Endothelial cell of umbilical vein (primary cell): Measurements from ENCODE around the gene VAC14. TPM values are rescaled to one million over a fixed set of nuclear protein-coding genes. Genes with fewer than 3 reads are reported as not detected.

ENCODE experiments used
- BruUV-seq: library from RNA; stranded (reverse); fragments of 400-500 nt; replicated peaks from 2 replicates; lab custom pipeline; 2021; lab: Mats Ljungman, UMichigan
- CTCF ChIA-PET: fragments of 300-600, 350-600 bp; sonication (Branson Sonifier 250); formaldehyde crosslinking; loops from one replicate; lab custom pipeline; 2021; ENCODE audit warnings: antibody characterized with exemption, inconsistent platforms; lab: Charles Lee
- POLR2A ChIA-PET: fragments of 300-600, 350-600 bp; sonication (Branson Sonifier 250); formaldehyde crosslinking; loops from one replicate; lab custom pipeline; 2021; ENCODE audit warnings: antibody characterized with exemption, inconsistent platforms; lab: Charles Lee
- DNase-seq: peaks from one replicate; pipeline ENCODE4 v3.0.0-alpha.2; 2011; ENCODE audit warnings: low read depth, low spot score
- FAIRE-seq: peaks from 2 replicates; lab custom pipeline; 2011; peaks lifted over from hg19 to GRCh38; lab: Jason Lieb, UNC
- H2AFZ ChIP-seq: 2 replicates; pipeline ENCODE4 v1.6.0; 2012; ENCODE audit warnings: low read depth, low read length, control low read depth, inconsistent platforms
- H3K27ac ChIP-seq: 2 replicates; pipeline ENCODE4 v1.5.1; 2011; ENCODE audit warnings: low read depth, mild to moderate bottlenecking, control low read depth, low read length, moderate library complexity; ENCODE audit not compliant: insufficient read depth
- H3K27me3 ChIP-seq, 2 experiments: 2 replicates each; pipeline versions ENCODE4 v1.6.0 to v1.6.1; 2011; ENCODE audit warnings: low read length in 2 of 2, mixed read lengths in 1 of 2; ENCODE audit not compliant: control insufficient read depth in 2 of 2, insufficient read depth in 2 of 2
- H3K36me3 ChIP-seq, 2 experiments: 2 replicates in 1 of 2; 3 replicates in 1 of 2; pipeline ENCODE4 v1.5.1; 2011; ENCODE audit warnings: low read length in 2 of 2, mild to moderate bottlenecking in 1 of 2, moderate library complexity in 1 of 2; ENCODE audit not compliant: control insufficient read depth in 2 of 2, insufficient read depth in 2 of 2; ENCODE audit errors: extremely low read depth in 1 of 2
- H3K4me1 ChIP-seq: 3 replicates; pipeline ENCODE4 v1.5.1; 2011; ENCODE audit warnings: mild to moderate bottlenecking, low read length; ENCODE audit not compliant: control insufficient read depth, insufficient read depth; ENCODE audit errors: extremely low read depth
- H3K4me2 ChIP-seq: 2 replicates; pipeline ENCODE4 v1.6.1; 2011; ENCODE audit warnings: low read length, control low read depth, mixed read lengths; ENCODE audit not compliant: insufficient read depth
- H3K4me3 ChIP-seq, 3 experiments: fragments of 200-600 bp in 1 of 3; sonication (generic), shearing (Covaris generic) in 1 of 3; replicated peaks in 1 of 3; 2 replicates each; pipeline ENCODE4 v1.5.1; 2011 to 2016; ENCODE audit warnings: control low read depth in 3 of 3, low read length in 3 of 3, mild to moderate bottlenecking in 2 of 3, inconsistent platforms in 1 of 3, low read depth in 1 of 3, moderate library complexity in 1 of 3; ENCODE audit not compliant: insufficient read depth in 1 of 3
- H3K79me2 ChIP-seq: 2 replicates; pipeline ENCODE4 v1.6.0; 2012; ENCODE audit warnings: low read length, inconsistent platforms; ENCODE audit not compliant: control insufficient read depth, insufficient read depth
- H3K9ac ChIP-seq: replicated peaks from 2 replicates; pipeline ENCODE3; 2011; ENCODE audit warnings: low read length, control low read depth; ENCODE audit not compliant: insufficient read depth; ENCODE audit errors: extremely low read depth
- H3K9me1 ChIP-seq: replicated peaks from 3 replicates; pipeline ENCODE4 v1.6.0; 2011; ENCODE audit warnings: mild to moderate bottlenecking, low read length; ENCODE audit not compliant: control insufficient read depth, insufficient read depth; ENCODE audit errors: extremely low read depth
- H3K9me3 ChIP-seq: replicated peaks from 2 replicates; pipeline ENCODE4 v1.5.1; 2012; ENCODE audit warnings: low read length, inconsistent platforms; ENCODE audit not compliant: control insufficient read depth, insufficient read depth
- H4K20me1 ChIP-seq: replicated peaks from 2 replicates; pipeline ENCODE3; 2011; ENCODE audit warnings: mild to moderate bottlenecking, low read length; ENCODE audit not compliant: control insufficient read depth, insufficient read depth; ENCODE audit errors: extremely low read depth
- CTCF ChIP-seq, 2 donors: IDR thresholded peaks; 1 replicate in 1 of 2; 2 replicates in 1 of 2; pipeline ENCODE4 v1.5.1; 2011; ENCODE audit warnings: low read length in 2 of 2, mild to moderate bottlenecking in 2 of 2, moderate library complexity in 2 of 2, control low read depth in 1 of 2, inconsistent platforms in 1 of 2, low read depth in 1 of 2; ENCODE audit not compliant: insufficient read depth in 1 of 2; ENCODE audit errors: extremely low read depth in 1 of 2
- EZH2 ChIP-seq: IDR thresholded peaks from 2 replicates; pipeline ENCODE4 v1.6.1; 2012; ENCODE audit warnings: borderline replicate concordance, low read depth, mild to moderate bottlenecking, moderate library complexity, low read length, inconsistent platforms; ENCODE audit not compliant: severe bottlenecking
- FOS ChIP-seq: IDR thresholded peaks from 2 replicates; pipeline ENCODE4 v1.6.1; 2011; ENCODE audit warnings: mild to moderate bottlenecking, low read length, moderate library complexity, borderline replicate concordance; ENCODE audit not compliant: insufficient read depth
- GATA2 ChIP-seq: IDR thresholded peaks from 2 replicates; pipeline ENCODE4 v1.7.0; 2011; ENCODE audit warnings: low read depth, mild to moderate bottlenecking, moderate library complexity, mixed read lengths, low read length; ENCODE audit not compliant: insufficient read length, insufficient read depth
- JUN ChIP-seq: IDR thresholded peaks from 2 replicates; pipeline ENCODE4 v1.6.1; 2011; ENCODE audit warnings: borderline replicate concordance, low read depth; ENCODE audit not compliant: insufficient read length, insufficient read depth
- MAX ChIP-seq: IDR thresholded peaks from 2 replicates; pipeline ENCODE4 v1.6.1; 2011; ENCODE audit not compliant: insufficient read depth, insufficient read length
- MYC ChIP-seq: IDR thresholded peaks from one replicate; pipeline ENCODE4 v1.6.1; 2011; ENCODE audit warnings: mild to moderate bottlenecking, low read depth, low read length
- POLR2A ChIP-seq: IDR thresholded peaks from 2 replicates; pipeline ENCODE4 v1.6.1; 2012; ENCODE audit warnings: low read depth, mild to moderate bottlenecking, control low read depth, low read length
- POLR2AphosphoS5 ChIP-seq: IDR thresholded peaks from 2 replicates; pipeline ENCODE4 v1.6.1; 2012; ENCODE audit warnings: low read depth, mild to moderate bottlenecking, control low read depth, low read length, moderate library complexity; ENCODE audit not compliant: insufficient read depth
- dilution Hi-C: fragments of 300-500 bp; cut with MboI; formaldehyde crosslinking; loops from one replicate; pipeline ENCODE4 v1.15.0; 2019; ENCODE audit warnings: low sequenced_read_pairs; ENCODE audit not compliant: extremely low pct_ligation_motif_present
- intact Hi-C: fragments of 100-400 bp; cut with micrococcal nuclease; formaldehyde crosslinking; loops from one replicate; pipeline ENCODE4 v1.10.0; 2022
- polyA plus RNA-seq, 4 experiments: library from polyadenylated mRNA; depleted of rRNA in 3 of 4; stranded (reverse) in 3 of 4; unstranded in 1 of 4; fragments of >200 nt; gene quantifications; 2 replicates each; pipeline versions ENCODE4 v1.2.1 to v1.2.3, GENCODE V29; 2011 to 2012; ENCODE audit warnings: missing spikeins in 1 of 4
- total RNA-seq: library from RNA; stranded (reverse); gene quantifications from 2 replicates; pipeline ENCODE4 v1.2.3, GENCODE V29; 2021

Gene VAC14
- total and polyA plus RNA-seq, 2 donors (not counting 3 experiments of a cell fraction or from before 2014, with no cell fraction given), result 37.6 to 57.9 TPM

- ChIA-PET POLR2A (interaction anchor here (1.1 kb wide), 1 partner anchor 118 kb away, joined by 4 read pairs; no protein-coding TSS in a partner anchor), CTCF (interaction anchor here (0.7 to 5.8 kb wide), 32 partner anchors 9 to 365 kb away, joined by 3 to 175 read pairs (median 6); no protein-coding TSS in a partner anchor)
- TF ChIP-seq POLR2A, result no peak
- H3K4me2 ChIP-seq, result no peak overlapping the region
- H3K9me3 ChIP-seq, result no peaks in the 10 kb centered on the region
- no peaks in the 10 kb centered on the region for H3K27me3 ChIP-seq
- H3K36me3 ChIP-seq, result no peaks in the 10 kb centered on the region
- H3K4me1 ChIP-seq, result no peaks in the 10 kb centered on the region
- FAIRE-seq (no peak), DNase-seq (no peak)
- BruUV-seq, result no TSS peak
- no peaks in the 10 kb centered on the region for H3K79me2 ChIP-seq
- no peak overlapping the region for H3K9ac ChIP-seq
- no peak overlapping the region for H2AFZ ChIP-seq
- intact Hi-C loops (loop anchor here (1.0 to 5.0 kb wide), 8 partner anchors 31 to 322 kb away; no protein-coding TSS in a partner anchor), dilution Hi-C loops (loop anchor here (25.0 kb wide), 1 partner anchor 116 kb away; no protein-coding TSS in a partner anchor)
- H3K4me3 ChIP-seq, result no peak overlapping the region
- H3K9me1 ChIP-seq, result no peaks in the 10 kb centered on the region
- no peak overlapping the region for H3K27ac ChIP-seq
- no peaks in the 10 kb centered on the region for H4K20me1 ChIP-seq
Observed at GRCh38 chr16:70653406-70653805, 147.6 kb downstream of the VAC14 start.

DNA sequence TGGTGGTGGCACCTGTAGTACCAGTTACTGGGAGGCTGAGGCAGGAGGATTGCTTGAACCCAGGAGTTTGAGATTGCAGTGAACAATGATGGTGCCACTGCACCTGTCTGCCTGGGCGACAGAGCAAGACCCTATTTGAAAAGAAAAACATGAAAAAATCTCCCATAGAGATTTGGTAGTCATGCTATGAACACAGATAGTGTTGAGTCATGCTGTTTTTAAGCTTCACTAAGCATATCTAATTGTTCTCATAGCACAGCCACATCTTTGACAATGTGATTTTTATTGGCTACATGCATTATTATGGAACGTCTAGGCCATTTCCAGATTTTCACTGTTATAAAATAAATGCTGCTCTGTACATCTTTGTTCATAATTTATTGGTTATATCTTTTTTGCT lies 148.6 kb downstream of the VAC14 start:
- Histone ChIP-seq H3K79me2 (no peaks in the 10 kb centered on the region), H3K27ac (no peak overlapping the region), H3K9me3 (no peaks in the 10 kb centered on the region), H3K36me3 (no peaks in the 10 kb centered on the region), H2AFZ (no peak overlapping the region), H3K4me1 (no peaks in the 10 kb centered on the region), H3K4me3 (no peak overlapping the region), H4K20me1 (no peaks in the 10 kb centered on the region), H3K9ac (no peak overlapping the region), H3K27me3 (no peaks in the 10 kb centered on the region), H3K4me2 (no peak overlapping the region), H3K9me1 (no peaks in the 10 kb centered on the region)
- ChIA-PET CTCF (interaction anchor here (0.9 to 5.8 kb wide), 15 partner anchors 14 to 321 kb away, joined by 3 to 175 read pairs (median 14); no protein-coding TSS in a partner anchor), POLR2A (interaction anchor here (1.0 kb wide), 1 partner anchor 73 kb away, joined by 3 read pairs; no protein-coding TSS in a partner anchor)
- dilution Hi-C loops (loop anchor here (25.0 kb wide), 1 partner anchor 115 kb away; no protein-coding TSS in a partner anchor), intact Hi-C loops (loop anchor here (2.0 to 5.0 kb wide), 2 partner anchors 30 to 145 kb away; no protein-coding TSS in a partner anchor)
- FAIRE-seq (no peak), DNase-seq (peak; percentile 18)
- no TSS peak for BruUV-seq
- TF ChIP-seq GATA2, result no peak
- TF ChIP-seq POLR2A, result no peak
- no peak for TF ChIP-seq CTCF (IDR thresholded peaks at IDR 0.05; ENCODE audit: extremely low read depth in 1 of 2, insufficient read depth in 1 of 2, low read depth in 1 of 2, low read length in 2 of 2)
- no peak for TF ChIP-seq MYC
- no peak for TF ChIP-seq JUN
- TF ChIP-seq FOS, result no peak
- no peak for TF ChIP-seq POLR2AphosphoS5
- no peak for TF ChIP-seq MAX
- no peak for TF ChIP-seq EZH2
